SK-N-SH (cell line): Measurements from ENCODE around the gene SINHCAF.

Experiments used
- CTCF ChIP-seq: fragments of 200-600 bp; sonication (generic); IDR thresholded peaks from 2 replicates; pipeline ENCODE4 v1.6.1; 2017; ENCODE audit warnings: antibody characterized with exemption, mild to moderate bottlenecking, moderate library complexity
- EZH2phosphoT487 ChIP-seq: fragments of 200-600 bp; sonication (generic); IDR thresholded peaks from 2 replicates; pipeline ENCODE4 v1.6.1; 2017; ENCODE audit warnings: low read depth, mixed run types, mild to moderate bottlenecking, antibody characterized with exemption, moderate library complexity, borderline replicate concordance
- MAX ChIP-seq: IDR thresholded peaks from 2 replicates; pipeline ENCODE4 v1.4.0; 2012; ENCODE audit warnings: low read depth
- POLR2AphosphoS5 ChIP-seq: IDR thresholded peaks from 2 replicates; pipeline ENCODE4 v1.6.1; 2012; ENCODE audit warnings: low read depth, low read length
- REST ChIP-seq: IDR thresholded peaks from 2 replicates; pipeline ENCODE4 v1.6.1; 2012; ENCODE audit warnings: mild to moderate bottlenecking, low read depth, low read length, moderate library complexity
- RXRA ChIP-seq: IDR thresholded peaks from 2 replicates; pipeline ENCODE4 v1.4.0; 2012; ENCODE audit warnings: low read depth, mild to moderate bottlenecking, borderline replicate concordance
- YY1 ChIP-seq: IDR thresholded peaks from 2 replicates; pipeline ENCODE4 v1.4.0; 2012; ENCODE audit warnings: low read depth, mild to moderate bottlenecking
- ZBTB33 ChIP-seq: IDR thresholded peaks from 2 replicates; pipeline ENCODE4 v1.4.0; 2012; ENCODE audit warnings: low read depth, borderline replicate concordance

GRCh38 chr12:31315784-31316465 is 10.0 kb downstream of the SINHCAF start:
- TF ChIP-seq CTCF (no peak), MAX (no peak), YY1 (no peak), REST (no peak), RXRA (no peak), POLR2AphosphoS5 (no peak), EZH2phosphoT487 (no peak), ZBTB33 (no peak)
